Measurements from ENCODE around the gene ZNG1F.
A peak's percentile ranks its signal among the peaks of the same experiment; 100 is the strongest.
"Not testable (repeated sequence)": the region's sequence is repeated elsewhere in the genome, so short reads cannot be mapped to it uniquely, and the experiment has no call there.

ZNG1F gene

GRCh38 chr9:41189217-41189616, at the start of gene ZNG1F:
Gene ZNG1F (minus strand): TSS chr9:41189317. CDS start chr9:41189258, 59 bp downstream.
- not testable (repeated sequence) for H3K27me3 ChIP-seq (ENCODE audit: insufficient read depth, poor library complexity, severe bottlenecking); ATAC-seq (ENCODE audit: low read depth)

GRCh38 chr9:41237110-41237749, 48.1 kb upstream of the ZNG1F start:
- not testable (repeated sequence) for H3K4me3 ChIP-seq (ENCODE audit: severe bottlenecking); H3K27ac ChIP-seq (ENCODE audit: poor library complexity, severe bottlenecking); ATAC-seq (ENCODE audit: low read depth); H3K4me1 ChIP-seq (ENCODE audit: insufficient read depth, poor library complexity, severe bottlenecking); H3K9me3 ChIP-seq (ENCODE audit: severe bottlenecking); H3K27me3 ChIP-seq (ENCODE audit: insufficient read depth, poor library complexity, severe bottlenecking); H3K36me3 ChIP-seq (ENCODE audit: low read depth); DNase-seq (ENCODE audit: low spot score)

More at GRCh38 chr9:41189217-41189616, at the start of gene ZNG1F:
- H3K4me1 ChIP-seq (ENCODE audit: insufficient read depth, poor library complexity, severe bottlenecking); H3K9me3 ChIP-seq (ENCODE audit: severe bottlenecking); H3K4me3 ChIP-seq (ENCODE audit: severe bottlenecking); H3K36me3 ChIP-seq (ENCODE audit: low read depth); H3K27ac ChIP-seq (ENCODE audit: poor library complexity, severe bottlenecking); DNase-seq (ENCODE audit: low spot score): not testable (repeated sequence)

- H3K4me3 ChIP-seq (ENCODE audit: severe bottlenecking); ATAC-seq (ENCODE audit: low read depth); H3K27ac ChIP-seq (ENCODE audit: poor library complexity, severe bottlenecking); DNase-seq (ENCODE audit: low spot score); H3K36me3 ChIP-seq (ENCODE audit: low read depth); H3K4me1 ChIP-seq (ENCODE audit: insufficient read depth, poor library complexity, severe bottlenecking); H3K9me3 ChIP-seq (ENCODE audit: severe bottlenecking); H3K27me3 ChIP-seq (ENCODE audit: insufficient read depth, poor library complexity, severe bottlenecking): not testable (repeated sequence)
Measured at GRCh38 chr9:41236486-41237109, 47.5 kb upstream of the ZNG1F start.

- ATAC-seq (ENCODE audit: low read depth); H3K27me3 ChIP-seq (ENCODE audit: insufficient read depth, poor library complexity, severe bottlenecking); H3K9me3 ChIP-seq (ENCODE audit: severe bottlenecking); H3K36me3 ChIP-seq (ENCODE audit: low read depth); H3K4me3 ChIP-seq (ENCODE audit: severe bottlenecking); H3K4me1 ChIP-seq (ENCODE audit: insufficient read depth, poor library complexity, severe bottlenecking); H3K27ac ChIP-seq (ENCODE audit: poor library complexity, severe bottlenecking): not testable (repeated sequence)
- DNase-seq (ENCODE audit: low spot score): peak; percentile 75
Measured at GRCh38 chr9:41234811-41235805, 46.0 kb upstream of the ZNG1F start.

GRCh38 chr9:41234221-41234620, 45.1 kb upstream of the ZNG1F start:
- not testable (repeated sequence) for H3K36me3 ChIP-seq (ENCODE audit: low read depth); H3K4me1 ChIP-seq (ENCODE audit: insufficient read depth, poor library complexity, severe bottlenecking); H3K4me3 ChIP-seq (ENCODE audit: severe bottlenecking); H3K27me3 ChIP-seq (ENCODE audit: insufficient read depth, poor library complexity, severe bottlenecking); H3K9me3 ChIP-seq (ENCODE audit: severe bottlenecking); DNase-seq (ENCODE audit: low spot score); ATAC-seq (ENCODE audit: low read depth); H3K27ac ChIP-seq (ENCODE audit: poor library complexity, severe bottlenecking)

- DNase-seq (ENCODE audit: low spot score) (peak; percentile 78), ATAC-seq (ENCODE audit: low read depth) (peak; percentile 26; the same call in 2 of the 3 replicates)
- not testable (repeated sequence) for H3K27ac ChIP-seq (ENCODE audit: poor library complexity, severe bottlenecking); H3K27me3 ChIP-seq (ENCODE audit: insufficient read depth, poor library complexity, severe bottlenecking); H3K36me3 ChIP-seq (ENCODE audit: low read depth); H3K4me1 ChIP-seq (ENCODE audit: insufficient read depth, poor library complexity, severe bottlenecking); H3K4me3 ChIP-seq (ENCODE audit: severe bottlenecking); H3K9me3 ChIP-seq (ENCODE audit: severe bottlenecking)
Measured at GRCh38 chr9:41232326-41232725, 43.2 kb upstream of the ZNG1F start.

- H3K27me3 ChIP-seq (ENCODE audit: insufficient read depth, poor library complexity, severe bottlenecking); H3K4me3 ChIP-seq (ENCODE audit: severe bottlenecking); H3K4me1 ChIP-seq (ENCODE audit: insufficient read depth, poor library complexity, severe bottlenecking); DNase-seq (ENCODE audit: low spot score); H3K9me3 ChIP-seq (ENCODE audit: severe bottlenecking); H3K27ac ChIP-seq (ENCODE audit: poor library complexity, severe bottlenecking); H3K36me3 ChIP-seq (ENCODE audit: low read depth): not testable (repeated sequence)
- peak; percentile 65 for ATAC-seq (ENCODE audit: low read depth)
Measured at GRCh38 chr9:41230418-41230817, 41.3 kb upstream of the ZNG1F start.

Measured in RWPE2 (cell line).